Fibroblast of villous mesenchyme (primary cell): ENCODE data around the gene SOX2. TPM values are rescaled to one million over a fixed set of nuclear protein-coding genes. Genes with fewer than 3 reads are reported as not detected.
"Not testable (repeated sequence)": the region's sequence is repeated elsewhere in the genome, so short reads cannot be mapped to it uniquely, and the experiment has no call there.

Experiments used
- DNase-seq: peaks from one replicate; pipeline ENCODE4 v3.0.0-alpha.2; 2010; ENCODE audit warnings: low read depth
- H3K4me3 ChIP-seq: 2 replicates; pipeline ENCODE4 v1.5.1; 2011; ENCODE audit warnings: low read depth, mild to moderate bottlenecking, low read length
- small RNA-seq: library from RNA; depleted of rRNA; stranded (forward); fragments of <200 nt; gene quantifications from one replicate; pipeline ENCODE3, GENCODE V24; 2012
- total RNA-seq: library from RNA; depleted of rRNA; stranded (reverse); fragments of >200 nt; gene quantifications from 2 replicates; pipeline ENCODE4 v1.2.3, GENCODE V29; 2012
- TF ChIP-seq, protein P1 (sequence below): IDR thresholded peaks from 2 replicates; pipeline ENCODE4 v1.5.1; 2012; ENCODE audit warnings: low read depth, mild to moderate bottlenecking, low read length; ENCODE audit not compliant: insufficient read depth

Gene SOX2
- total RNA-seq, 1 donor = not detected

DNA sequence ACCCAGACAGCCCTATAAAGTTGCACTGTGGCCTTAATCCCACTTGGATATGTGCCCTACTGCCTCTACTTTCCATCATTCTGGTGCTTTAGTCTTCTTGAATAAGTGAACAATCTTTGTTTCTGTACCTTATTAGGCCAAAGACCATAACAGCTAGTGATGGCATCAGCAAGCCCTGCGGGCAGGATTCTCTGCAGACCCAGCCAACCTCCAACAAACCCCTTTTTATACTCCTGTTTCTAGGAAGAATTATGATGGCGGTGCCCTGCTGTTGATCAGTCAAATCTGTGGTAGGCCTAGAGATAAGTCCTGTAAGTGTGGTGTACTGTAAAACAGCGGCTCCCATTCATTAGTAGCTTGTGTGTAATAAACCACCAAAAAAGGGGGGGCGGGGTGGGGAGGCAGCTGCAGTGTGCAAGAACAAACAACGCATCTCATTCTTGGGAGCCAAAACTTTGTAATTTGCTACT lies 40.5 kb downstream of the SOX2 start:
- DNase-seq = no peak
- no peak overlapping the region for H3K4me3 ChIP-seq
- TF ChIP-seq, protein P1, sequence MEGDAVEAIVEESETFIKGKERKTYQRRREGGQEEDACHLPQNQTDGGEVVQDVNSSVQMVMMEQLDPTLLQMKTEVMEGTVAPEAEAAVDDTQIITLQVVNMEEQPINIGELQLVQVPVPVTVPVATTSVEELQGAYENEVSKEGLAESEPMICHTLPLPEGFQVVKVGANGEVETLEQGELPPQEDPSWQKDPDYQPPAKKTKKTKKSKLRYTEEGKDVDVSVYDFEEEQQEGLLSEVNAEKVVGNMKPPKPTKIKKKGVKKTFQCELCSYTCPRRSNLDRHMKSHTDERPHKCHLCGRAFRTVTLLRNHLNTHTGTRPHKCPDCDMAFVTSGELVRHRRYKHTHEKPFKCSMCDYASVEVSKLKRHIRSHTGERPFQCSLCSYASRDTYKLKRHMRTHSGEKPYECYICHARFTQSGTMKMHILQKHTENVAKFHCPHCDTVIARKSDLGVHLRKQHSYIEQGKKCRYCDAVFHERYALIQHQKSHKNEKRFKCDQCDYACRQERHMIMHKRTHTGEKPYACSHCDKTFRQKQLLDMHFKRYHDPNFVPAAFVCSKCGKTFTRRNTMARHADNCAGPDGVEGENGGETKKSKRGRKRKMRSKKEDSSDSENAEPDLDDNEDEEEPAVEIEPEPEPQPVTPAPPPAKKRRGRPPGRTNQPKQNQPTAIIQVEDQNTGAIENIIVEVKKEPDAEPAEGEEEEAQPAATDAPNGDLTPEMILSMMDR = no peak

DNA sequence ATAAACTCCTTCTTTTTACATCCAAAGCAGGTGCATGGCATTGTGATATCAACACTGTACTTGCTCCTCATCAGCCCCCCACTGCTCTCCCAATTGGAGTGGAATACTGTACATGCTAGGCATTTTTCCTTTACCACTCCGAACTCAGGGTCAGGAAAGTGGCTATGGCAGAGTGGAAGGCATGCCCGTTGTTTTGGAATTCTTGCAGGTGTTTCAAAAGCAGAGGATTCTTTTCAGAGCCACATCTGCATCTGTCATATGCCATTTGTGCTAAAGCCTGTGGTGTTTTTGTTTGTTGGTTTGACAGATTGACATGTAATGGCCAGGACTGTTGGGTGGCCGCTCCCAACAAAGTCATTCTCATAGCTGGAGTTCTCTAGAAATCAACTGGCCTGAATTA lies 41.7 kb downstream of the SOX2 start:
- DNase-seq = no peak
- H3K4me3 ChIP-seq = no peak overlapping the region
- TF ChIP-seq, protein P1 = no peak

- no peak for DNase-seq
- H3K4me3 ChIP-seq = no peak overlapping the region
- TF ChIP-seq, protein P1 = no peak
Measured at GRCh38 chr3:181755959-181756358, 44.2 kb downstream of the SOX2 start.

- TF ChIP-seq, protein P1 = no peak
- no peak for DNase-seq
- H3K4me3 ChIP-seq = no peak overlapping the region
Measured at GRCh38 chr3:181756645-181757297, 45.0 kb downstream of the SOX2 start.

- TF ChIP-seq, protein P1 = no peak
- no peak overlapping the region for H3K4me3 ChIP-seq
- no peak for DNase-seq
Measured at GRCh38 chr3:181757694-181758306, 46.1 kb downstream of the SOX2 start.

DNA sequence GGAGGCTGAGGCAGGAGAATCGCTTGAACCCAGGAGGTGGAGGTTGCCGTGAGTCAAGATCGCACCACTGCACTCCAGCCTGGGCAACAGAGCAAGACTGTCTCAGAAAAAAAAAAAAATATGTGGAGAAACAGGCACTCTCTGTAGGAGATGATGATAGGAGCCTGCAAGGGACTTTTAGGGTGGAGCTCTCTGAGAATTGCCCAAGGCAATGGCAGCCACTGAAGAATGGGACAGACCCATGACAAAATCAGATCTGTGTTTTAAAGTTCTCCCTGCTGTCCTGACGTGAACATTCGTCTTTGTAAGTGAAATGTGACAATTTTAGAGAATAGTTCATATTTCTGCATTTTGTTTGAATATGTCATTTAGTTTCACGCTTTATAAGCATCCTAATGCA lies 50.2 kb downstream of the SOX2 start:
- TF ChIP-seq, protein P1 = no peak
- DNase-seq = no peak
- no peak overlapping the region for H3K4me3 ChIP-seq

DNA sequence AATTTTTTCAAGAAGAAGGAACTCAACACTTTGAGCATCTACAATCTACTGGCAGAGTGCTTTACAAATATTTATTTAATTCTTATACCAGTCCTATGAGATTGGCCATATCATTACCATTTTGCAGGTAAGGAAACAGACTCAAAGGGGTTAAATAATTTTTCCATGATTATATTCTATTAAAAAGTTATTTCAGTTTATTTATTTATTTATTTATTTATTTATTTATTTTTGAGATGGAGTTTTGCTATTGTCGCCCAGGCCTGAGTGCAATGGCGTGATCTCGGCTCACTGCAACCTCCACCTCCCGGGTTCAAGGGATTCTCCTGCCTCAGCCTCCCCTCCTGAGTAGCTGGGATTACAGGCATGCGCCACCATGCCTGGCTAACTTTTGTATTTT lies 52.3 kb downstream of the SOX2 start:
- not testable (repeated sequence) for H3K4me3 ChIP-seq, DNase-seq

Small RNA genes lying within 50 kb of the gene (small RNA-seq; reads per million reads assigned to genes)
- not detected for gene RF01954
